Measurements from ENCODE around the gene ABR. TPM values are rescaled to one million over a fixed set of nuclear protein-coding genes. Genes with fewer than 3 reads are reported as not detected.

The ABR gene
- total and polyA plus RNA-seq, 2 of the 8 experiments (the other 6 are each of a cell fraction or from before 2014, with no cell fraction given): 44.8 to 47.2 TPM

GRCh38 chr17:1095090-1095852 lies 84.5 kb downstream of the ABR start (continued):
- TF ChIP-seq SIN3A (conservative IDR thresholded peaks at IDR 0.05 in 1 of 2, IDR thresholded peaks at IDR 0.05 in 1 of 2; ENCODE audit: low read depth in 1 of 2, low read length in 2 of 2) (no peak), RBBP5 (IDR thresholded peaks at IDR 0.05; ENCODE audit: borderline replicate concordance, low read depth, low read length) (no peak), YY1 (IDR thresholded peaks at IDR 0.05; ENCODE audit: low read depth, low read length) (no peak), MAFK (IDR thresholded peaks at IDR 0.05; ENCODE audit: low read depth, low read length) (no peak), CTCF (IDR thresholded peaks at IDR 0.05; ENCODE audit: control extremely low read depth in 1 of 3, insufficient read depth in 1 of 3, low read depth in 1 of 3, low read length in 3 of 3) (no peak)
